PC-9 (cell line): ENCODE measurements around the gene C1orf167.

Experiments used
- EZH2 ChIP-seq: fragments of 200-600 bp; sonication (generic); IDR thresholded peaks from 2 replicates; pipeline ENCODE4 v1.8.0; 2017; ENCODE audit warnings: antibody characterized with exemption, low read depth
- TF ChIP-seq, protein P1 (sequence below): fragments of 200-600 bp; sonication (generic); conservative IDR thresholded peaks from 2 replicates; pipeline ENCODE4 v1.6.1; 2017; ENCODE audit warnings: mixed run types, antibody characterized with exemption, mild to moderate bottlenecking, moderate library complexity

DNA sequence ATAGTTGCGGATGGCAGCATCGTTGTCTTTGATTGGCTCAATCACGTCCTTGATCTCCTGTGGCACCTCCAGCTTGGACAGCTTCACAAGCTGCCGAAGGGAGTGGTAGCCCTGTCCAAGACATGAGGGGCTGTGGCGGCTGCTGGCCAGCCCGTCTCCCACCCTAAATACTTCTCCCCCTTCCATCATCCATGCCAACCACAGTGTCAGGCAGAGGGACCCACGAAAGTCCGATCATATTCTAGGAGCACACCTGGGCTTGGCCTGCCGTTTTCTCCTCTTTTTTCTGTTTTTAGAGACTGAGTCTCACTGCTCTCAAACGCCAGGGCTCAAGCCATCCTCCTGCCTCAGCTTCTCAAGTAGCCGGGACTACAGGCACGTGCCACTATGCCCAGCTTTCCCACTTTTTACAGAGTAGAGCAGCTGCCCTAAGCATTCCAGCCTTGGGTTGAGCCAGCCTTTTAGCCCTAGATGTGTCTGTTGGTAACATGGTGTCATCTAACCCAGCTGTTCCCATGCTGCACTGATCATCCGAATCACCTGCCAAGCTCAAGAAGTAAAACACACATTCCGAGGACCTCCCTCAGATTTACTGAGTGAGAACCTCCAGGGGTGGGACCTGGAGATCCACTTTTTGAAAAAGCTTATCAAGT is 33.4 kb downstream of the C1orf167 start:
- TF ChIP-seq, protein P1, sequence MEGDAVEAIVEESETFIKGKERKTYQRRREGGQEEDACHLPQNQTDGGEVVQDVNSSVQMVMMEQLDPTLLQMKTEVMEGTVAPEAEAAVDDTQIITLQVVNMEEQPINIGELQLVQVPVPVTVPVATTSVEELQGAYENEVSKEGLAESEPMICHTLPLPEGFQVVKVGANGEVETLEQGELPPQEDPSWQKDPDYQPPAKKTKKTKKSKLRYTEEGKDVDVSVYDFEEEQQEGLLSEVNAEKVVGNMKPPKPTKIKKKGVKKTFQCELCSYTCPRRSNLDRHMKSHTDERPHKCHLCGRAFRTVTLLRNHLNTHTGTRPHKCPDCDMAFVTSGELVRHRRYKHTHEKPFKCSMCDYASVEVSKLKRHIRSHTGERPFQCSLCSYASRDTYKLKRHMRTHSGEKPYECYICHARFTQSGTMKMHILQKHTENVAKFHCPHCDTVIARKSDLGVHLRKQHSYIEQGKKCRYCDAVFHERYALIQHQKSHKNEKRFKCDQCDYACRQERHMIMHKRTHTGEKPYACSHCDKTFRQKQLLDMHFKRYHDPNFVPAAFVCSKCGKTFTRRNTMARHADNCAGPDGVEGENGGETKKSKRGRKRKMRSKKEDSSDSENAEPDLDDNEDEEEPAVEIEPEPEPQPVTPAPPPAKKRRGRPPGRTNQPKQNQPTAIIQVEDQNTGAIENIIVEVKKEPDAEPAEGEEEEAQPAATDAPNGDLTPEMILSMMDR: no peak
- TF ChIP-seq EZH2: no peak
